SK-N-MC (cell line): ENCODE measurements around the gene LCE1B.

Experiments
- EZH2 ChIP-seq: fragments of 200-600 bp; sonication (generic); IDR thresholded peaks from one replicate; pipeline ENCODE4 v1.6.1; 2017; ENCODE audit warnings: antibody characterized with exemption
- POLR2AphosphoS5 ChIP-seq: IDR thresholded peaks from 2 replicates; pipeline ENCODE4 v1.6.1; 2012; ENCODE audit warnings: mild to moderate bottlenecking, low read depth, low read length, borderline replicate concordance

DNA sequence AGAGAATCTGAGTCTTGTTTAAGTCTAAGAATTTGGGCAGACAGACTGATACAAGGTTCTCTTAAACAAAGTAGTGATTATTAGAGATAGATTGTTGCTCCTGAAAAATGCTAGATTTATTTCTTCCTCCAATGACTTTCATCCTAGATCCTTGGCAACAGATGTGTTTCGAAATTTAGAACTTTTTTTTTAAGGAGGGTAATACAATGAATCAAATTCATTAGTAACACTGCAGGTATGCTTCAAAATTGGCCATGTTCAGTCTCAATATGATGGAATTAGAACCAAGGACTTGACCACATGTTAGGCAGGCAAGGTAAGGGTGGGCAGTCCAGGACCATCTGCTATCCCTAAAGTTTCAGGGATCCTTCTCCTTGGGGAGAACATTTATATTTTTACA, 41.4 kb upstream of the LCE1B start:
- no peak for TF ChIP-seq POLR2AphosphoS5
- TF ChIP-seq EZH2, result no peak
